Natural killer cell (primary cell): ENCODE measurements around the gene PIAS4. TPM values are rescaled to one million over a fixed set of nuclear protein-coding genes. Genes with fewer than 3 reads are reported as not detected.

ENCODE experiments used
- ATAC-seq, 3 donors: fragments of 150-1000 bp in 2 of 3; fragments of 200-7000 bp in 1 of 3; cut with Tn5 transposase; 1 replicate in 1 of 3; 2 replicates in 2 of 3; pipeline ENCODE4 v1.10.0; 2021; ENCODE audit warnings: mild to moderate bottlenecking in 2 of 3, moderate library complexity in 2 of 3
- DNase-seq, 2 donors: peaks; one replicate each; pipeline versions ENCODE4 v3.0.0 to v3.0.0-alpha.2; 2013 to 2021; ENCODE audit warnings: mixed read lengths in 1 of 2
- H3K27ac ChIP-seq: one replicate; pipeline ENCODE4 v1.5.1; 2013; ENCODE audit warnings: mild to moderate bottlenecking, low read length
- H3K27me3 ChIP-seq: one replicate; pipeline ENCODE4 v1.6.1; 2013; ENCODE audit warnings: low read length; ENCODE audit not compliant: control insufficient read depth, insufficient read depth
- H3K36me3 ChIP-seq: one replicate; pipeline ENCODE4 v1.6.1; 2013; ENCODE audit warnings: low read length; ENCODE audit not compliant: control insufficient read depth, insufficient read depth
- H3K4me1 ChIP-seq: one replicate; pipeline ENCODE4 v1.6.1; 2013; ENCODE audit warnings: low read length; ENCODE audit not compliant: control insufficient read depth, insufficient read depth
- H3K4me3 ChIP-seq: one replicate; pipeline ENCODE4 v1.5.1; 2013; ENCODE audit warnings: low read length
- H3K9me3 ChIP-seq: one replicate; pipeline ENCODE4 v1.6.1; 2013; ENCODE audit warnings: low read length; ENCODE audit not compliant: control insufficient read depth, insufficient read depth
- H3K27ac Mint-ChIP-seq, 2 donors: one replicate each; pipeline ENCODE4 v1.8.0; 2022; ENCODE audit warnings: mild to moderate bottlenecking in 2 of 2, mixed read lengths in 2 of 2, moderate library complexity in 1 of 2
- H3K27me3 Mint-ChIP-seq, 2 donors: one replicate each; pipeline ENCODE4 v1.8.0; 2022; ENCODE audit warnings: low read depth in 2 of 2, mixed read lengths in 2 of 2
- H3K36me3 Mint-ChIP-seq: one replicate; pipeline ENCODE4 v1.8.0; 2022; ENCODE audit warnings: mixed read lengths
- H3K4me1 Mint-ChIP-seq, 2 donors: one replicate each; pipeline ENCODE4 v1.8.0; 2022; ENCODE audit warnings: mixed read lengths in 2 of 2
- H3K4me3 Mint-ChIP-seq: one replicate; pipeline ENCODE4 v1.8.0; 2022; ENCODE audit warnings: mild to moderate bottlenecking, moderate library complexity, mixed read lengths
- H3K9me3 Mint-ChIP-seq, 2 donors: one replicate each; pipeline ENCODE4 v1.8.0; 2022; ENCODE audit warnings: mixed read lengths in 2 of 2
- WGBS: methylation state at CpG from one replicate; pipeline ENCODE4 v1.1.7; 2013; ENCODE audit warnings: missing lambda C conversion rate; ENCODE audit not compliant: insufficient coverage; 5-methylcytosine and 5-hydroxymethylcytosine counted together
- intact Hi-C: fragments of 100-400 bp; cut with micrococcal nuclease; formaldehyde crosslinking; loops from one replicate; pipeline ENCODE4 v1.14.2; 2022
- total RNA-seq, 4 donors: library from RNA; stranded (reverse); fragments of 120-200 nt in 1 of 4; gene quantifications; one replicate each; pipeline versions ENCODE4 v1.2.3 to v1.2.4, GENCODE V29; 2013 to 2022
- TF ChIP-seq, protein P1 (sequence below): fragments of 200-600 bp; IDR thresholded peaks from one replicate; pipeline ENCODE4 v1.8.0; 2022; ENCODE audit warnings: antibody characterized with exemption

The PIAS4 gene
- total RNA-seq, 3 donors from 2014 or later (not counting 1 experiment from before 2014, with no cell fraction given) = 25.4 to 39.4 (median 26.8) TPM

DNA sequence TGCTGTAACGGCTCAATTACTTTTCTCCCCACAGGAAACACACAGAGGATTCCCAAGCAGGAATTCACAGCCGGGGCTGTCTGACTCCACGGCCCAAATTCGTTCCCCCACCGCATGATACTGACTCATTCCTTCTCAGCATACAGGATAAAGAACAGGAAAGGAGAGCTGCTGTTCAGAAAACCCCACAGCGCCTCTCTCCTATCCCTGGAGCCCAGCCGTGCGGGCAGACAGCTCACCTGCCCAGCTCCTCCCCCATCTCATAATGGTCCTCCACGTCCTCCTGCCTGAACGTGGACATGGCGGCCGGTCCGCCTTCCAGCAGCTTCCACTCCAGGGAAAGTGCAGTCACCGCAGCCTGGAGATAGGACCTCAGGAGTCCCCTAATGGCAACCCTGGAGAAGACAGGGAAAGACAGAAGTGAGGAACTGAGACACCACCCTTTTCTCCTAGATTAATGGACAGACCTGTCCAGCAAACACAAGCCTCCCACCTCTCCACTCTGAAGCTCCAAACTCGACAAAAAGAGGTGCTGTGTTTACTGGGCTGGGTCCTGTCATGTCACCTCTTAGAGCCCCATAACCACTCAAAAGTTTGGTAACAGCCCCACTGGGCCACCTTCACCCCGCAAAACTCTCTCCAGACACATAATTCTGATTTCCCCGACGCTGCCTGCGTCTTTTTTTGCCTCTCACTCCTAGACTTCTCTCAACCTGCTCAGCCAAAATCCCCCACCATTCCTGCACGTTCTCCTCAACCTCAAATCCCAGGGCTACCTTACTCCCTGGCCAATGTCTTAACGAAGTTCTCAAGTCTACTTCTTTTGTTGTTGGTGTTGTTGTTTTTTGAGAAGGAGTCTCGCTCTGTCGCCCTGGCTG, 37.9 kb upstream of the PIAS4 start:
- Histone ChIP-seq H3K4me1 (peaks cover 28% of the 10 kb centered on the region), H3K27me3 (no peaks in the 10 kb centered on the region), H3K36me3 (peaks cover 27% of the 10 kb centered on the region), H3K4me3 (peak overlapping the region; percentile 100), H3K9me3 (no peaks in the 10 kb centered on the region), H3K27ac (no peak overlapping the region)
- 66% methylated on average over 22 of the region's 23 CpGs for WGBS
- peak overlapping the region; percentile 77 to 87 for H3K27ac Mint-ChIP-seq
- H3K4me1 Mint-ChIP-seq = peaks cover 22 to 29% of the 10 kb centered on the region in 2 donors
- no peaks in the 10 kb centered on the region for H3K27me3 Mint-ChIP-seq
- H3K36me3 Mint-ChIP-seq = no peaks in the 10 kb centered on the region
- H3K9me3 Mint-ChIP-seq = no peaks in the 10 kb centered on the region
- peak overlapping the region; percentile 91 for H3K4me3 Mint-ChIP-seq
- TF ChIP-seq, protein P1, sequence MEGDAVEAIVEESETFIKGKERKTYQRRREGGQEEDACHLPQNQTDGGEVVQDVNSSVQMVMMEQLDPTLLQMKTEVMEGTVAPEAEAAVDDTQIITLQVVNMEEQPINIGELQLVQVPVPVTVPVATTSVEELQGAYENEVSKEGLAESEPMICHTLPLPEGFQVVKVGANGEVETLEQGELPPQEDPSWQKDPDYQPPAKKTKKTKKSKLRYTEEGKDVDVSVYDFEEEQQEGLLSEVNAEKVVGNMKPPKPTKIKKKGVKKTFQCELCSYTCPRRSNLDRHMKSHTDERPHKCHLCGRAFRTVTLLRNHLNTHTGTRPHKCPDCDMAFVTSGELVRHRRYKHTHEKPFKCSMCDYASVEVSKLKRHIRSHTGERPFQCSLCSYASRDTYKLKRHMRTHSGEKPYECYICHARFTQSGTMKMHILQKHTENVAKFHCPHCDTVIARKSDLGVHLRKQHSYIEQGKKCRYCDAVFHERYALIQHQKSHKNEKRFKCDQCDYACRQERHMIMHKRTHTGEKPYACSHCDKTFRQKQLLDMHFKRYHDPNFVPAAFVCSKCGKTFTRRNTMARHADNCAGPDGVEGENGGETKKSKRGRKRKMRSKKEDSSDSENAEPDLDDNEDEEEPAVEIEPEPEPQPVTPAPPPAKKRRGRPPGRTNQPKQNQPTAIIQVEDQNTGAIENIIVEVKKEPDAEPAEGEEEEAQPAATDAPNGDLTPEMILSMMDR = no peak
- intact Hi-C loops = no loop called here
- ATAC-seq (no peak), DNase-seq (no peak)

DNA sequence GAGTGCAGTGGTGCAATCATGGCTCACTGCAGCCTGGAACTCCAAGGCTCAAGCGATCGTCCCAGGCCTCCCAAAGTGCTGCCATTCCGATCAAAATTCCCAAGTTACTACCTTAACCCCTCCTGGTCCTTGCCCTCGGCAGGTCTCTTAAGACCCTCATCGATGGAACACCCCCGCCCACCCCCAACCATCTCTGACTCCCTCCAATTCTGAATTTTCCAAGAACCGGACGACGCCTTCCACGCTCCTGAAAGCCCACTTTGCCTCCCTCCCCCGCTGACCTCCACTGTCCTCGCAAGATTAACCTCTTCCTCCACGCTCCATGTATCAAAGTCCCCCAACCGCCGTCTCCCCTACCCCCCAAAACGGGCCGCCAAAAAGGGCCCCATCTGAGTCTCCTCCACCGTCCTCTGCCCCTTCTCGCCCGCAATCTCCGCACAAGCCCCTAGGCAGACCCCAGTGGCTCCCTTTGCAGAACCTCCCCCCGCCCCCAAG, 37.2 kb upstream of the PIAS4 start:
- 2% methylated on average over 21 of the region's 22 CpGs for WGBS
- TF ChIP-seq, protein P1 = no peak
- Mint-ChIP-seq H3K4me1 (peaks cover 22 to 29% of the 10 kb centered on the region in 2 donors), H3K36me3 (no peaks in the 10 kb centered on the region), H3K27ac (peak overlapping the region; percentile 77 to 87), H3K27me3 (no peaks in the 10 kb centered on the region), H3K4me3 (peak overlapping the region; percentile 91), H3K9me3 (no peaks in the 10 kb centered on the region)
- intact Hi-C loops = no loop called here
- H3K27ac ChIP-seq = peak overlapping the region; percentile 87
- no peaks in the 10 kb centered on the region for H3K27me3 ChIP-seq
- no peak for ATAC-seq
- H3K4me3 ChIP-seq = peak overlapping the region; percentile 100
- H3K9me3 ChIP-seq = no peaks in the 10 kb centered on the region
- H3K4me1 ChIP-seq = peaks cover 28% of the 10 kb centered on the region
- peaks cover 25% of the 10 kb centered on the region for H3K36me3 ChIP-seq
- DNase-seq = no peak

DNA sequence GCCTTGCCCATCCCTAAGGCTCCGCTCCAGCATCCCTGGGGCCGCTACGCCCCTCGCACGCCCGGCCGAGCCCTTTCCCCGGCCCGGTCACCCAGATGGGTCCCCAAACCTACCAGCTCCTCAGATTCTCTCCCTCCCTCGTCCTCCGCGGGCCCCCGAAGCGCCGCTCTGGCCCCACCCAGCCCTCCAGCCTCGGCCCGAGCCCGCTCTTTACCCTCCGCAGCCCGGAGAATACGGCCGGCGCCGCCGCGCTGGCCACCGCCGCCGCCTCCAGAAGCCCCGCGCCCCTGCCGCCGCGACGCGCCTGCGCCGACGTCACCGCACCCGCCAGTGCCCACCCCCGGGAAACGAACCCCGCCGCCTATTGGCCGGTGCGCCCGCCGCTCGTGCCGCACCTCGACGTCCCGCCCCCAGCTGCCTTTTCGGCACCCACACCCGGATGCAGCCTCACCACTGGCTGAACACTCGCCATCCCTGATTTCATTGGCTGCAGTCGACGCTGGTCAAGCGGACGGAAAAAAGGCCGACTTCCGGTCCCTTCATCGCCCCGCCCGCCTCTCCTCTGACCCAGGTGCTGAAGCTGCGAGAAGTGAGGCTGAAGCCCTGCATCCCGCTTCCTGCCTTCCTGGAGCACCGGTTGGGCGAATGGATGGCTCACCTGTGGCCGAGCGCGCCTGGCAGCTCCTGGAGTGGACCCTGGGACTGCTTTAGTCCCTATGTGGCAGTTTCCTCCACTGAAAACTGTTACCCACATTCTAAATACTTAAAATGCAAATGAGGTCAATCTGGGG, 36.5 kb upstream of the PIAS4 start, which contains the start of gene DAPK3:
Gene DAPK3 (minus strand): TSS at position 292 of the 791 bp plus-strand sequence. CDS start 1,364 bp downstream, outside the sequence.
- Histone ChIP-seq H3K27me3 (no peaks in the 10 kb centered on the region), H3K4me3 (peak within 1 kb of the TSS; percentile 100), H3K4me1 (peaks cover 28% of the 10 kb centered on the region), H3K9me3 (no peaks in the 10 kb centered on the region), H3K36me3 (peaks cover 29% of the 10 kb centered on the region), H3K27ac (peak within 1 kb of the TSS; percentile 87)
- under 1% methylated on average over 73 of the region's 73 CpGs for WGBS
- peak within 1 kb of the TSS; percentile 77 to 87 for H3K27ac Mint-ChIP-seq
- ATAC-seq (peak; percentile 95 to 99 (median 96)), DNase-seq (peak; percentile 91 to 92)
- TF ChIP-seq, protein P1 = no peak
- H3K9me3 Mint-ChIP-seq = no peaks in the 10 kb centered on the region
- H3K4me1 Mint-ChIP-seq = peaks cover 22 to 29% of the 10 kb centered on the region in 2 donors
- peak within 1 kb of the TSS; percentile 91 for H3K4me3 Mint-ChIP-seq
- intact Hi-C loops = loop anchor here (1.0 kb wide), 1 partner anchor 14 kb away; the partner anchor contains the start of gene EEF2
- H3K36me3 Mint-ChIP-seq = no peaks in the 10 kb centered on the region
- H3K27me3 Mint-ChIP-seq = no peaks in the 10 kb centered on the region
